Vagina (tissue), 2 donors: ENCODE data around the gene HAUS7. TPM values are rescaled to one million over a fixed set of nuclear protein-coding genes. Genes with fewer than 3 reads are reported as not detected.

Experiments
- DNase-seq, 2 donors: peaks; one replicate each; pipeline ENCODE4 v3.0.0-alpha.2; 2017; ENCODE audit errors: extremely low spot score in 2 of 2
- H3K27ac ChIP-seq: fragments of 200-600 bp; sonication (generic); one replicate; pipeline ENCODE4 v1.5.1; 2019
- H3K27me3 ChIP-seq: fragments of 200-600 bp; sonication (generic); one replicate; pipeline ENCODE4 v1.5.1; 2019
- H3K36me3 ChIP-seq, 2 donors: fragments of 200-600 bp; sonication (generic); one replicate each; pipeline ENCODE4 v1.5.1; 2017 to 2019
- H3K4me1 ChIP-seq: fragments of 200-600 bp; sonication (generic); one replicate; pipeline ENCODE4 v1.5.1; 2019
- H3K4me3 ChIP-seq, 2 donors: fragments of 200-600 bp; sonication (generic); 1 replicate in 1 of 2; 2 replicates in 1 of 2; pipeline ENCODE4 v1.5.1; 2016 to 2019
- H3K9me3 ChIP-seq: fragments of 200-600 bp; sonication (generic); one replicate; pipeline ENCODE4 v1.5.1; 2019
- CTCF ChIP-seq, 3 experiments: fragments of 450-650 bp in 2 of 3; fragments of 200-600 bp in 1 of 3; sonication (generic) in 1 of 3; IDR thresholded peaks; one replicate each; pipeline ENCODE4 v1.5.1; 2017 to 2019; ENCODE audit warnings: antibody characterized with exemption in 3 of 3, mild to moderate bottlenecking in 2 of 3, moderate library complexity in 2 of 3
- POLR2A ChIP-seq, 2 donors: fragments of 450-650 bp; IDR thresholded peaks; one replicate each; pipeline ENCODE4 v1.6.1; 2017; ENCODE audit warnings: antibody characterized with exemption in 2 of 2, mild to moderate bottlenecking in 2 of 2, moderate library complexity in 2 of 2
- POLR2AphosphoS5 ChIP-seq, 2 donors: sonication (generic); formaldehyde crosslinking; IDR thresholded peaks; one replicate each; pipeline ENCODE4 v1.9.0; 2017; ENCODE audit warnings: antibody characterized with exemption in 2 of 2, mild to moderate bottlenecking in 2 of 2, low read depth in 1 of 2; ENCODE audit not compliant: insufficient read depth in 1 of 2
- intact Hi-C: fragments of 100-400 bp; cut with DNase I; formaldehyde crosslinking; loops from one replicate; pipeline ENCODE4 v1.15.1; 2023
- total RNA-seq: library from RNA; depleted of rRNA; stranded (reverse); fragments of >200 nt; gene quantifications from one replicate; pipeline ENCODE4 v1.2.3, GENCODE V29; 2016

HAUS7 gene
- 17.7 TPM for total RNA-seq

DNA sequence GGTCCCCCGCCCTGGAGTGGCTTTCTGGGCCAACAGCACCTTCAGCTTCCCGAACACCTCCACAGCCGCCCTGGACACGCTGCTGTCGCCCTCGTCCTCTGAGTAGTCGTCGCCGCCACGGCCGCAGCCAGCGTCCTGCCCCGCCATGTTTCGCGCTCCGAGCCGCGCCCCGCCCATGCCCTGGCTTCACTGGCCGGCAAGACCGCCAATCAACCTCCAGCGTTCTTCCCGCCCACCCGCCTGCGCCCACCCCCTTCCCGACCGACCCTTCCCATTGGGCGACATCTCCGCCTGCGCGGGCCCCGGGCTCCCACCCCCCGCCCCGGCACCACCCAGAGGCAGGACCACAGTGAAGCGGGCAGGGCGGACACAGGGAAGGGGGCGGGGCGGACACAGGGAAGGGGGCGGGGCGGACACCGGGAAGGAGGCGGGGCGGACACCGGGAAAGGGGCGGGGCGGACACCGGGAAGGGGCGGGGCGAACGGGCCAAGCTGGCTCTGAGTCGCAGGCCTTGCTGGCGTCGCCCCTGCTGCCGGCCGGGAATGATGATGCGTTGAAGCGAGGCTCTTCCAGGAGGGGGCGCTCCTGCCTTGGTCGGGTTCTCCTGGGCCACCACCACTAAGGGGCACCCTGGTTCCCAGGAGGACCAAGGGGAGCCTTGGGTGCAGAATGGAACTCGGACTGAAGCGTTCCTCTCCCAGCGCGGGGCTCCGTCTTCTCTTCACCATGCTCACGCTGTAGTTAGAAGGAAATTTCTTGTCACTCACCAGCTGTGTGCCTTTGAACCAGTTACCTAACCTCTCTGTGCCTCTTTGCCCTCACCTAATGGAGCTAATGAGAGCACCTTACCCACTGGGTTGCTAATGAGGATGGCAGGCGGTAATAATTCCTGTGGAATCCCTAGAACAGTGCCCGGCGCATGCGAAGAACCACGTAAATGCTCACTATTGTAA is at the start of gene HAUS7:
HAUS7 (minus strand) TSS at position 166 of the 953 bp plus-strand sequence; CDS start at position 147, 19 bp downstream.
- intact Hi-C loops, result loop anchor here (2.0 to 5.0 kb wide), 2 partner anchors 24 to 37 kb away; partner anchors contain the start of gene BGN
- H3K4me3 ChIP-seq, result peak within 1 kb of the TSS; percentile 51
- H3K36me3 ChIP-seq, result no peaks in the 10 kb centered on the region
- no peaks in the 10 kb centered on the region for H3K9me3 ChIP-seq
- peaks cover 15% of the 10 kb centered on the region for H3K4me1 ChIP-seq
- DNase-seq, result peak in 1 of 2 donors; percentile 94
- peak within 1 kb of the TSS; percentile 65 for H3K27ac ChIP-seq
- no peaks in the 10 kb centered on the region for H3K27me3 ChIP-seq
- TF ChIP-seq CTCF (IDR thresholded peaks at IDR 0.05) (peak; percentile 10 to 61 (median 39)), POLR2A (IDR thresholded peaks at IDR 0.05) (no peak), POLR2AphosphoS5 (IDR thresholded peaks at IDR 0.05; ENCODE audit: insufficient read depth in 1 of 2, low read depth in 1 of 2) (peak in 1 of 2 donors; percentile 40)

DNA sequence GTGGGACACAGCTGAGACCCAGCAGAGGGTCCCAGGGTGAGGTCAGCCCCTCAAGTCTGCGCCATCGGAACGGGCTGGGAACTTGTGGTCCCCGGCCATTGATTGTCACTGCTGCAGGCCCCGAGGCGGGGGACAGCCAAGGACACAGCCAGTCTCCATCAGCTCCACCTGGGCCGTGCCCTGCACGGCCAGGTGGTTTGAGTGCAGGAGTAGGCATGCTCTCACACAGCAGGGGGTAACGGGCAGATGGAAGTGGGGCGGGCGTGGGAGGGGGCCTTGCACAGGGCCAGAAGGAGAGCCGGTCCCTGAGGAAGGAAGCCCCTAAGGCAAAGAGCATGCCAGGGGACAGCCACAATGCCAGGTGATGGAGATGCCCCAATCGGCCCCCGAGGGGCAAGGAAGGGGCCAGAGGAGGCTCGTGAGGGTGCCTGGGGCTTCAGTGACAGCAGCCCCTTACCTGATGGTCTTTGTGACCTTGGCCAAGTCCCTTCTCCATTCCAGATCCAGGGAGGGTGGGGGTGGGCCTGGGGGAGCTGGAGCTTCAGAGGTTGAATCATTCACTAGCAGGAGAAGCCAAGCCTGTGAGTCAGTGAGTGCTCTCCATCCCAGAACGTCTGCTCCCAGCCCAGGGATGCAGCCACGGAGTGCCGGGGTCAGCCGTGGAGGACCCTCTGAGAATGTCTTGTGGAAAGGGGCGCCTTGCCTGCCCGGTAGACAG is 49.4 kb upstream of the HAUS7 start:
- intact Hi-C loops, result no loop called here
- H3K27me3 ChIP-seq, result no peaks in the 10 kb centered on the region
- no peak overlapping the region for H3K4me3 ChIP-seq
- H3K27ac ChIP-seq, result no peak overlapping the region
- no peaks in the 10 kb centered on the region for H3K36me3 ChIP-seq
- no peak for DNase-seq
- no peaks in the 10 kb centered on the region for H3K4me1 ChIP-seq
- no peaks in the 10 kb centered on the region for H3K9me3 ChIP-seq
- TF ChIP-seq CTCF (IDR thresholded peaks at IDR 0.05) (no peak), POLR2AphosphoS5 (IDR thresholded peaks at IDR 0.05; ENCODE audit: insufficient read depth in 1 of 2, low read depth in 1 of 2) (no peak), POLR2A (IDR thresholded peaks at IDR 0.05) (no peak)

- no peak overlapping the region for H3K4me3 ChIP-seq
- no peak overlapping the region for H3K27ac ChIP-seq
- intact Hi-C loops, result no loop called here
- no peaks in the 10 kb centered on the region for H3K36me3 ChIP-seq
- no peak for TF ChIP-seq POLR2A (IDR thresholded peaks at IDR 0.05)
- TF ChIP-seq CTCF (IDR thresholded peaks at IDR 0.05), result no peak
- TF ChIP-seq POLR2AphosphoS5 (IDR thresholded peaks at IDR 0.05; ENCODE audit: insufficient read depth in 1 of 2, low read depth in 1 of 2), result no peak
- H3K27me3 ChIP-seq, result no peaks in the 10 kb centered on the region
- DNase-seq, result no peak
- no peaks in the 10 kb centered on the region for H3K4me1 ChIP-seq
- no peaks in the 10 kb centered on the region for H3K9me3 ChIP-seq
These were observed 47.8 kb upstream of the HAUS7 start for GRCh38 chrX:153517946-153518834.

DNA sequence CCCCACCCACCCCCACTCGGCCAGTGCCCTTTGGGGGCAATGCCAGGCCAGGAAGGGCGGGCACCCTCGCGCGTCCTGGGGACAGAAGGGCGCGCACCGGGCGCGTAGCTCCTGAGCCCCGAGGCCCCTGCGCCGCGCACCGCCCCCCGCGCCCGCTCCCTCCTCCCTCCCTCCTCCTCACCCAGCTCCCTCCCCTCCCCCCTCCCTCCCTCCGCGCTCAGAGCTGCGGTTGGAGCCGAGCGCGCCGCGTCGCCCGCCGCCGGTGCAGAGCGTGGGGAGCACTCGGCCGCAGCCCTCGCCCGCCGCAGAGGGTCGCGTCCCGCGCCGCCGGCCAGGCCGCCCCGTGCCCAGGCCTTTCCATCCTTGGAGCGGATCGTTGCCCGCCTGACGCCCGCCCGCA is 47.0 kb upstream of the HAUS7 start, which contains the start of gene ATP2B3:
ATP2B3 (plus strand) TSS at position 220 of the 400 bp plus-strand sequence. CDS start 18,606 bp downstream, outside the sequence.
- DNase-seq, result no peak
- Histone ChIP-seq H3K36me3 (no peaks in the 10 kb centered on the region), H3K9me3 (no peaks in the 10 kb centered on the region), H3K27ac (no peak within 1 kb of the TSS), H3K27me3 (no peaks in the 10 kb centered on the region), H3K4me3 (no peak within 1 kb of the TSS), H3K4me1 (no peaks in the 10 kb centered on the region)
- no peak for TF ChIP-seq POLR2A (IDR thresholded peaks at IDR 0.05)
- TF ChIP-seq POLR2AphosphoS5 (IDR thresholded peaks at IDR 0.05; ENCODE audit: insufficient read depth in 1 of 2, low read depth in 1 of 2), result no peak
- no peak for TF ChIP-seq CTCF (IDR thresholded peaks at IDR 0.05)
- intact Hi-C loops, result no loop called here
